ENCODE data around the gene TBL1X.

DNA sequence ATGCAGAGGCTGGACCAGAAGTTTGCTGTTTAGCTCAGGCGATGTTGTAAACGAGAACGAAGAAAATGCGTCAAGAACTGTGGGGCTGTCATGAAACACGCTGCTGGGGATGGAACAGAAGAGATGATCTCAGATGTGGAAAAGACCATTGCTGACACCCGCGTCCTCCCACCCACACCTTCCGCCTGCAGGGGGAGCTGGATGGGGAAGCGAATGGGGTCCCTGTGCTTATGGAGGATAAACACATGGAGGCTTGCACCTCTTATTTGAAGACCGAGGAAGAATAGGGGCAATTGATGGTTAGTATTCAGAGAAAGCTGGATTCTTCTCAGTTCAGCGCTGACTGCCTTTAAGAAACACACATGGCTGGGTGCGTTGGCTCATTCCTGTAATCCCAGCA, 236.9 kb downstream of the TBL1X start:
- TF ChIP-seq, protein P1, sequence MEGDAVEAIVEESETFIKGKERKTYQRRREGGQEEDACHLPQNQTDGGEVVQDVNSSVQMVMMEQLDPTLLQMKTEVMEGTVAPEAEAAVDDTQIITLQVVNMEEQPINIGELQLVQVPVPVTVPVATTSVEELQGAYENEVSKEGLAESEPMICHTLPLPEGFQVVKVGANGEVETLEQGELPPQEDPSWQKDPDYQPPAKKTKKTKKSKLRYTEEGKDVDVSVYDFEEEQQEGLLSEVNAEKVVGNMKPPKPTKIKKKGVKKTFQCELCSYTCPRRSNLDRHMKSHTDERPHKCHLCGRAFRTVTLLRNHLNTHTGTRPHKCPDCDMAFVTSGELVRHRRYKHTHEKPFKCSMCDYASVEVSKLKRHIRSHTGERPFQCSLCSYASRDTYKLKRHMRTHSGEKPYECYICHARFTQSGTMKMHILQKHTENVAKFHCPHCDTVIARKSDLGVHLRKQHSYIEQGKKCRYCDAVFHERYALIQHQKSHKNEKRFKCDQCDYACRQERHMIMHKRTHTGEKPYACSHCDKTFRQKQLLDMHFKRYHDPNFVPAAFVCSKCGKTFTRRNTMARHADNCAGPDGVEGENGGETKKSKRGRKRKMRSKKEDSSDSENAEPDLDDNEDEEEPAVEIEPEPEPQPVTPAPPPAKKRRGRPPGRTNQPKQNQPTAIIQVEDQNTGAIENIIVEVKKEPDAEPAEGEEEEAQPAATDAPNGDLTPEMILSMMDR (IDR thresholded peaks at IDR 0.05) = no peak
- TF ChIP-seq POLR2A (IDR thresholded peaks at IDR 0.05; ENCODE audit: low read depth) = no peak

All from esophagus muscularis mucosa (tissue), 3 donors.